Measurements from ENCODE around the gene ATRIP. TPM values are rescaled to one million over a fixed set of nuclear protein-coding genes. Genes with fewer than 3 reads are reported as not detected.

Gene ATRIP
- polyA plus RNA-seq, 1 donor from 2014 or later = 11.1 TPM

- no peaks in the 10 kb centered on the region for H3K9me3 ChIP-seq (ENCODE audit: low read length)
- H4K20me1 ChIP-seq (ENCODE audit: insufficient read depth) = no peaks in the 10 kb centered on the region
- TF ChIP-seq REST (IDR thresholded peaks at IDR 0.05; ENCODE audit: borderline replicate concordance) = no peak
- no peak for TF ChIP-seq TAF1 (IDR thresholded peaks at IDR 0.05; ENCODE audit: low read depth)
- TF ChIP-seq POLR2AphosphoS5 (IDR thresholded peaks at IDR 0.05) = no peak
- no peak for TF ChIP-seq EZH2 (IDR thresholded peaks at IDR 0.05; ENCODE audit: borderline replicate concordance, insufficient read depth, low read length, poor library complexity, severe bottlenecking)
- no peak for TF ChIP-seq CTCF (IDR thresholded peaks at IDR 0.05; ENCODE audit: poor library complexity, severe bottlenecking)
- no peak for TF ChIP-seq EP300 (conservative IDR thresholded peaks at IDR 0.05; ENCODE audit: poor library complexity, severe bottlenecking)
- no peak for TF ChIP-seq RAD21 (conservative IDR thresholded peaks at IDR 0.05)
- TF ChIP-seq MXI1 (conservative IDR thresholded peaks at IDR 0.05; ENCODE audit: poor library complexity, severe bottlenecking) = no peak
- no peak for TF ChIP-seq SMC3 (conservative IDR thresholded peaks at IDR 0.05; ENCODE audit: poor library complexity)
- no peak overlapping the region for H3K4me2 ChIP-seq (ENCODE audit: low read length)
- no peak overlapping the region for H3K27ac ChIP-seq (ENCODE audit: low read length)
- H3K4me3 ChIP-seq (ENCODE audit: low read length) = no peak overlapping the region
- no peak overlapping the region for H3K9ac ChIP-seq (ENCODE audit: low read length)
- H3K27me3 ChIP-seq (ENCODE audit: insufficient read depth, low read depth, low read length) = peaks cover 5% of the 10 kb centered on the region
- H3K9me2 ChIP-seq (ENCODE audit: insufficient read depth, low read length) = no peaks in the 10 kb centered on the region
- H3K36me3 ChIP-seq (ENCODE audit: insufficient read depth, low read length) = no peaks in the 10 kb centered on the region
- H2AFZ ChIP-seq (ENCODE audit: low read depth, low read length) = no peak overlapping the region
- no peaks in the 10 kb centered on the region for H3F3A ChIP-seq (ENCODE audit: insufficient read depth, low read length, poor library complexity, severe bottlenecking)
- H3K79me2 ChIP-seq (replicated peaks; ENCODE audit: insufficient read depth, low read length) = no peaks in the 10 kb centered on the region
These were observed 58.6 kb downstream of the ATRIP start for GRCh38 chr3:48505146-48505545.

GRCh38 chr3:48505968-48506504, 59.5 kb downstream of the ATRIP start:
- no peak overlapping the region for H3K4me3 ChIP-seq (ENCODE audit: low read length)
- no peak for TF ChIP-seq RAD21 (conservative IDR thresholded peaks at IDR 0.05)
- no peak for TF ChIP-seq POLR2AphosphoS5 (IDR thresholded peaks at IDR 0.05)
- TF ChIP-seq EP300 (conservative IDR thresholded peaks at IDR 0.05; ENCODE audit: poor library complexity, severe bottlenecking) = no peak
- TF ChIP-seq CTCF (IDR thresholded peaks at IDR 0.05; ENCODE audit: poor library complexity, severe bottlenecking) = no peak
- TF ChIP-seq SMC3 (conservative IDR thresholded peaks at IDR 0.05; ENCODE audit: poor library complexity) = no peak
- TF ChIP-seq MXI1 (conservative IDR thresholded peaks at IDR 0.05; ENCODE audit: poor library complexity, severe bottlenecking) = no peak
- no peak for TF ChIP-seq TAF1 (IDR thresholded peaks at IDR 0.05; ENCODE audit: low read depth)
- no peak for TF ChIP-seq EZH2 (IDR thresholded peaks at IDR 0.05; ENCODE audit: borderline replicate concordance, insufficient read depth, low read length, poor library complexity, severe bottlenecking)
- TF ChIP-seq REST (IDR thresholded peaks at IDR 0.05; ENCODE audit: borderline replicate concordance) = no peak
- H4K20me1 ChIP-seq (ENCODE audit: insufficient read depth) = no peaks in the 10 kb centered on the region
- H3K27ac ChIP-seq (ENCODE audit: low read length) = no peak overlapping the region
- H3K9me3 ChIP-seq (ENCODE audit: low read length) = no peaks in the 10 kb centered on the region
- no peak overlapping the region for H2AFZ ChIP-seq (ENCODE audit: low read depth, low read length)
- H3K79me2 ChIP-seq (replicated peaks; ENCODE audit: insufficient read depth, low read length) = no peaks in the 10 kb centered on the region
- no peak overlapping the region for H3K9ac ChIP-seq (ENCODE audit: low read length)
- no peak overlapping the region for H3K4me2 ChIP-seq (ENCODE audit: low read length)
- H3K27me3 ChIP-seq (ENCODE audit: insufficient read depth, low read depth, low read length) = peaks cover 5% of the 10 kb centered on the region
- H3K36me3 ChIP-seq (ENCODE audit: insufficient read depth, low read length) = no peaks in the 10 kb centered on the region
- H3K9me2 ChIP-seq (ENCODE audit: insufficient read depth, low read length) = no peaks in the 10 kb centered on the region
- H3F3A ChIP-seq (ENCODE audit: insufficient read depth, low read length, poor library complexity, severe bottlenecking) = no peaks in the 10 kb centered on the region

All from neural cell (in vitro differentiated cells).